ENCODE measurements around the gene ATRAID. TPM values are rescaled to one million over a fixed set of nuclear protein-coding genes. Genes with fewer than 3 reads are reported as not detected.

Gene ATRAID
- total and polyA plus RNA-seq, 2 of the 8 experiments (the other 6 are each of a cell fraction or from before 2014, with no cell fraction given): 109 to 280 TPM

DNA sequence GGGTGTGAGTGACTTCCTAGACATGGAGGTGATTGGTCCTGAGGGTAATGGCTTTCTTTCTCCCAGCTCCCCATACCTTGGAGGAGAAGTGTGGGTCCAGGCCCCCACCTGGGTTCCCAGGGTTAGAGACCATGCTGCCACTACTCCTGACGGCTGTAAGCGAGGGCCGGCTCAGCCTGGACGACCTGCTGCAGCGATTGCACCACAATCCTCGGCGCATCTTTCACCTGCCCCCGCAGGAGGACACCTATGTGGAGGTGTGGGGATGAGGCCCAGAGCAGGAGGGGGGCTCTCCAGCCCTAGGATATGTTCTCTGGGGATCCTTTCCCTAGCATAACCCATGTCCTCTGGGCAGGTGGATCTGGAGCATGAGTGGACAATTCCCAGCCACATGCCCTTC, 27.1 kb downstream of the ATRAID start:
- no peak overlapping the region for H4K8ac ChIP-seq (ENCODE audit: extremely low read depth, insufficient read depth, low read length)
- H3K27ac ChIP-seq (ENCODE audit: low read depth, low read length): no peak overlapping the region
- no peaks in the 10 kb centered on the region for H3K79me2 ChIP-seq (ENCODE audit: control insufficient read depth in 1 of 2, insufficient read depth in 2 of 2, low read length in 2 of 2)
- no peak overlapping the region for H3K18ac ChIP-seq (ENCODE audit: extremely low read depth, low read length)
- no peaks in the 10 kb centered on the region for H3K79me1 ChIP-seq (ENCODE audit: low read depth, low read length)
- H4K5ac ChIP-seq (ENCODE audit: insufficient read length, low read depth, low read length): no peak overlapping the region
- no peaks in the 10 kb centered on the region for H3K4me1 ChIP-seq (replicated peaks in 1 of 4; ENCODE audit: control insufficient read depth in 3 of 4, insufficient read depth in 4 of 4, low read length in 3 of 4)
- H2BK12ac ChIP-seq (ENCODE audit: low read depth, low read length): no peak overlapping the region
- peaks cover 4 to 23% of the 10 kb centered on the region in 2 experiments for H4K20me1 ChIP-seq (replicated peaks in 1 of 2; ENCODE audit: control insufficient read depth in 1 of 2, insufficient read depth in 2 of 2, low read length in 2 of 2)
- H4K91ac ChIP-seq (replicated peaks; ENCODE audit: insufficient read length, low read length): no peak overlapping the region
- H3K14ac ChIP-seq (ENCODE audit: insufficient read length): no peak overlapping the region
- no peak overlapping the region for H3K56ac ChIP-seq (replicated peaks; ENCODE audit: insufficient read length, low read depth, low read length)
- ChIA-PET CTCF (ENCODE audit: partially characterized antibody) (interaction anchor here (1.0 to 3.2 kb wide), 4 partner anchors 9 to 52 kb away, joined by 4 to 13 read pairs (median 5); no protein-coding TSS in a partner anchor), POLR2A (ENCODE audit: partially characterized antibody) (interaction anchor here (1.0 to 32.6 kb wide), 6 partner anchors 5 to 78 kb away, joined by 3 to 835 read pairs (median 4); partner anchors contain the start of gene CAD)
- no peaks in the 10 kb centered on the region for H3K9me3 ChIP-seq (ENCODE audit: insufficient read depth in 2 of 2, low read depth in 1 of 2, low read length in 1 of 2)
- FAIRE-seq: no peak
- no peak overlapping the region for H2AK5ac ChIP-seq (ENCODE audit: low read depth, low read length)
- H2AFZ ChIP-seq (ENCODE audit: low read length): no peak overlapping the region
- no peak overlapping the region for H3K23ac ChIP-seq (ENCODE audit: insufficient read length)
- no peak overlapping the region for H2BK15ac ChIP-seq (ENCODE audit: low read length)
- no peaks in the 10 kb centered on the region for H3K23me2 ChIP-seq (ENCODE audit: low read depth, low read length)
- H3K9ac ChIP-seq (replicated peaks in 1 of 4; ENCODE audit: extremely low read depth in 1 of 4, low read depth in 3 of 4, low read length in 3 of 4): no peak overlapping the region
- 97% methylated on average over 8 of the region's 8 CpGs; no CpG with 5 or more reads in 1 of the 2 experiments for WGBS, 2 experiments (ENCODE audit: extremely low coverage in 1 of 2, insufficient coverage in 1 of 2, insufficient read length in 1 of 2, insufficient replicate concordance in 2 of 2, low coverage in 1 of 2, low lambda C conversion rate in 2 of 2, missing lambda C conversion rate in 1 of 2)
- no peak overlapping the region for H2BK120ac ChIP-seq (replicated peaks; ENCODE audit: low read depth, low read length)
- H3K4me2 ChIP-seq (ENCODE audit: insufficient read depth in 1 of 2, low read depth in 2 of 2, low read length in 2 of 2): no peak overlapping the region
- no peak for TF ChIP-seq RXRA (IDR thresholded peaks at IDR 0.05; ENCODE audit: insufficient read depth, low read depth, low read length)
- no peak for TF ChIP-seq SP1 (IDR thresholded peaks at IDR 0.05; ENCODE audit: low read depth, low read length)
- no peak for TF ChIP-seq SIX5 (IDR thresholded peaks at IDR 0.05; ENCODE audit: low read depth, low read length)
- no peak for TF ChIP-seq RAD21 (IDR thresholded peaks at IDR 0.05 in 1 of 2, conservative IDR thresholded peaks at IDR 0.05 in 1 of 2; ENCODE audit: low read depth in 2 of 2, low read length in 2 of 2)
- peaks cover 73 to 99% (median 96%) of the 10 kb centered on the region in 4 experiments for H3K36me3 ChIP-seq (ENCODE audit: control insufficient read depth in 2 of 4, insufficient read depth in 4 of 4, low read length in 3 of 4)
- H3K27me3 ChIP-seq (replicated peaks in 1 of 4; ENCODE audit: control insufficient read depth in 3 of 4, extremely low read depth in 1 of 4, insufficient read depth in 3 of 4, low read length in 3 of 4): no peaks in the 10 kb centered on the region
- no peak overlapping the region for H2BK5ac ChIP-seq (ENCODE audit: low read depth, low read length)
- no peak for DNase-seq (ENCODE audit: low read depth in 1 of 2, low spot score in 2 of 2)
- H3K4ac ChIP-seq (replicated peaks; ENCODE audit: insufficient read length, low read depth, low read length): no peak overlapping the region
- no peak overlapping the region for H2BK20ac ChIP-seq (ENCODE audit: low read length)
- H3K4me3 ChIP-seq (ENCODE audit: extremely low read depth in 1 of 4, insufficient read depth in 2 of 4, low read depth in 3 of 4, low read length in 4 of 4): no peak overlapping the region

All from H1 (cell line).